Spleen (tissue), 7 donors: ENCODE results near the gene CEP19.

ENCODE experiments used
- POLR2AphosphoS5 ChIP-seq, 3 donors: sonication (generic); formaldehyde crosslinking; IDR thresholded peaks; one replicate each; pipeline ENCODE4 v1.5.1; 2017; ENCODE audit warnings: antibody characterized with exemption in 3 of 3
- TF ChIP-seq, protein P1 (sequence below), 11 experiments: fragments of 200-600 bp in 7 of 11; fragments of 450-650 bp in 4 of 11; sonication (generic) in 4 of 11; IDR thresholded peaks in 8 of 11; conservative IDR thresholded peaks in 3 of 11; 1 replicate in 7 of 11; 2 replicates in 4 of 11; pipeline versions ENCODE4 v1.4.0 to v1.8.0; 2016 to 2021; ENCODE audit warnings: antibody characterized with exemption in 11 of 11, inconsistent platforms in 4 of 11, mild to moderate bottlenecking in 1 of 11
- donor health status: DM: no; HTN: no; CAD: no; lungs with moderate emphysema.
- donor health status: DM: no; HTN: no; CAD: no.
- donor health status: DM: no; HTN: no; CAD: no.

DNA sequence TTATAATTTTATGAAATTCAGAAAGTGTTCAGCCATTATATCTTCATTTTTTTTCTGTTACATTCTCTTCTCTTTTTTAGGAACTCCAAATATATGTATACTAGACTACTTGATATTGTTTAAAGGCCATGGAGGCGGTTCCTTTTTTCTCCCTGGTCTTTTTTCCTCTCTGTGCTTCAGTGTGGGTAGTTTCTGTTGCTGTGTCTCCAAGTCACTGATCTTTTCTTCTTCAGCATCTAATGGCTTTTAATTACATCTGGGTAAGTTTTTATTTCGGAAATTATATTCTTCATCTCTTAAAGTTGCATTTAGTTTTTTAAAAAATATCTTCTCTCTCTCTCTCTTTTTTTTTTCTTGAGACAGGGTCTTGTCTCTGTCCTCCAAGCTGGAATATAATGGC lies 9.0 kb upstream of the CEP19 start:
- TF ChIP-seq, protein P1, sequence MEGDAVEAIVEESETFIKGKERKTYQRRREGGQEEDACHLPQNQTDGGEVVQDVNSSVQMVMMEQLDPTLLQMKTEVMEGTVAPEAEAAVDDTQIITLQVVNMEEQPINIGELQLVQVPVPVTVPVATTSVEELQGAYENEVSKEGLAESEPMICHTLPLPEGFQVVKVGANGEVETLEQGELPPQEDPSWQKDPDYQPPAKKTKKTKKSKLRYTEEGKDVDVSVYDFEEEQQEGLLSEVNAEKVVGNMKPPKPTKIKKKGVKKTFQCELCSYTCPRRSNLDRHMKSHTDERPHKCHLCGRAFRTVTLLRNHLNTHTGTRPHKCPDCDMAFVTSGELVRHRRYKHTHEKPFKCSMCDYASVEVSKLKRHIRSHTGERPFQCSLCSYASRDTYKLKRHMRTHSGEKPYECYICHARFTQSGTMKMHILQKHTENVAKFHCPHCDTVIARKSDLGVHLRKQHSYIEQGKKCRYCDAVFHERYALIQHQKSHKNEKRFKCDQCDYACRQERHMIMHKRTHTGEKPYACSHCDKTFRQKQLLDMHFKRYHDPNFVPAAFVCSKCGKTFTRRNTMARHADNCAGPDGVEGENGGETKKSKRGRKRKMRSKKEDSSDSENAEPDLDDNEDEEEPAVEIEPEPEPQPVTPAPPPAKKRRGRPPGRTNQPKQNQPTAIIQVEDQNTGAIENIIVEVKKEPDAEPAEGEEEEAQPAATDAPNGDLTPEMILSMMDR (IDR thresholded peaks at IDR 0.05 in 8 of 11, conservative IDR thresholded peaks at IDR 0.05 in 3 of 11), result no peak
- TF ChIP-seq POLR2AphosphoS5 (IDR thresholded peaks at IDR 0.05), result no peak
